AG04449 (cell line): ENCODE results near the gene TEAD2.
A peak's percentile ranks its signal among the peaks of the same experiment; 100 is the strongest.
"Not testable (repeated sequence)": the region's sequence is repeated elsewhere in the genome, so short reads cannot be mapped to it uniquely, and the experiment has no call there.

ENCODE experiments used
- CTCF ChIA-PET: fragments of 350-600 bp; formaldehyde crosslinking; extraction: SDS; loops from one replicate; lab custom pipeline; 2021; ENCODE audit warnings: antibody characterized with exemption; lab: Yijun Ruan, JAX
- POLR2A ChIA-PET: fragments of 400-600, 350-600 bp; formaldehyde crosslinking; extraction: SDS; loops from one replicate; lab custom pipeline; 2020; ENCODE audit warnings: antibody characterized with exemption, inconsistent platforms; lab: Yijun Ruan, JAX
- DNase-seq: peaks from one replicate; pipeline ENCODE4 v3.0.0-alpha.2; 2010; ENCODE audit warnings: low read depth, low spot score
- H3K4me3 ChIP-seq: 2 replicates; pipeline ENCODE4 v1.5.1; 2011; ENCODE audit warnings: low read depth, mild to moderate bottlenecking, control low read depth, low read length
- CTCF ChIP-seq: IDR thresholded peaks from one replicate; pipeline ENCODE4 v1.5.1; 2011; ENCODE audit warnings: mild to moderate bottlenecking, moderate library complexity, low read length, control low read depth, inconsistent platforms; ENCODE audit not compliant: insufficient read depth; ENCODE audit errors: missing control alignments

Gene TEAD2

GRCh38 chr19:49301165-49301865, 60.9 kb downstream of the TEAD2 start:
- TF ChIP-seq CTCF, result peak; percentile 87
- no peak overlapping the region for H3K4me3 ChIP-seq
- ChIA-PET CTCF (interaction anchor here (0.6 to 3.6 kb wide), 39 partner anchors 9 to 232 kb away, joined by 3 to 58 read pairs (median 5); partner anchors contain the start of gene SLC6A16), POLR2A (interaction anchor here (0.6 kb wide), 1 partner anchor 341 kb away, joined by 3 read pairs; no protein-coding TSS in a partner anchor)
- DNase-seq, result no peak

GRCh38 chr19:49298653-49299052, 63.6 kb downstream of the TEAD2 start:
- DNase-seq, POLR2A ChIA-PET, H3K4me3 ChIP-seq: not testable (repeated sequence)
- CTCF ChIA-PET, result interaction anchor here (1.3 kb wide), 1 partner anchor 24 kb away, joined by 3 read pairs; no protein-coding TSS in a partner anchor

- ChIA-PET POLR2A (no interaction called here), CTCF (interaction anchor here (1.7 to 1.8 kb wide), 2 partner anchors 29 to 31 kb away, joined by 3 to 4 read pairs; no protein-coding TSS in a partner anchor)
- H3K4me3 ChIP-seq, result no peak overlapping the region
- no peak for TF ChIP-seq CTCF
- peak; percentile 14 for DNase-seq
Measured at GRCh38 chr19:49297403-49297802, 64.8 kb downstream of the TEAD2 start.

- POLR2A ChIA-PET, result no interaction called here
- DNase-seq, result no peak
- TF ChIP-seq CTCF, result no peak
- no peak overlapping the region for H3K4me3 ChIP-seq
- CTCF ChIA-PET, result interaction anchor here (0.8 to 1.5 kb wide), 3 partner anchors 10 to 42 kb away, joined by 3 read pairs; no protein-coding TSS in a partner anchor
Measured at GRCh38 chr19:49295208-49295880, 66.9 kb downstream of the TEAD2 start.

GRCh38 chr19:49294401-49294800, 67.8 kb downstream of the TEAD2 start:
- no peak for TF ChIP-seq CTCF
- no peak for DNase-seq
- H3K4me3 ChIP-seq, result no peak overlapping the region
- ChIA-PET POLR2A (no interaction called here), CTCF (interaction anchor here (0.8 kb wide), 1 partner anchor 8 kb away, joined by 5 read pairs; no protein-coding TSS in a partner anchor)
